Measurements from ENCODE around the gene CXCR3. TPM values are rescaled to one million over a fixed set of nuclear protein-coding genes. Genes with fewer than 3 reads are reported as not detected.
"Not testable (repeated sequence)": the region's sequence is repeated elsewhere in the genome, so short reads cannot be mapped to it uniquely, and the experiment has no call there.

Gene CXCR3
- total RNA-seq, 2 donors from 2014 or later, result 2.1 to 3.9 TPM

DNA sequence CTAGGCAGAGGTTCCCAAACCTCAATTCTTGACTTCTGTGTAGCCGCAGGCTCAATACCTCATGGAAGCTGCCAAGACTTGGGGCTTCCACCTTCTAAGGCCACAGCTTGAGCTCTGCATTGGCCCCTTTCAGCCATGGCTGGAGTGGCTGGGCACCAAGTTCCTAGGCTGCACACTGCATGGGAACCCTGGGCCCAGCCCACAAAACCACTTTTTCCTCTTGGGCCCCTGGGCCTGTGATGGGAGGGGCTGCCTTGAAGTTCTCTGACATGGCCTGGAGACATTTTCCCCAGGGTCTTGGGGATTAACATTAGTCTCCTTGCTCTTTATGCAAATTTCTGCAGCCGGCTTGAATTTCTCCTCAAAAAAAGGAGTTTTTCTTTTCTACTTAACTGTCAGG lies 35.0 kb upstream of the CXCR3 start:
- TF ChIP-seq, protein P1, sequence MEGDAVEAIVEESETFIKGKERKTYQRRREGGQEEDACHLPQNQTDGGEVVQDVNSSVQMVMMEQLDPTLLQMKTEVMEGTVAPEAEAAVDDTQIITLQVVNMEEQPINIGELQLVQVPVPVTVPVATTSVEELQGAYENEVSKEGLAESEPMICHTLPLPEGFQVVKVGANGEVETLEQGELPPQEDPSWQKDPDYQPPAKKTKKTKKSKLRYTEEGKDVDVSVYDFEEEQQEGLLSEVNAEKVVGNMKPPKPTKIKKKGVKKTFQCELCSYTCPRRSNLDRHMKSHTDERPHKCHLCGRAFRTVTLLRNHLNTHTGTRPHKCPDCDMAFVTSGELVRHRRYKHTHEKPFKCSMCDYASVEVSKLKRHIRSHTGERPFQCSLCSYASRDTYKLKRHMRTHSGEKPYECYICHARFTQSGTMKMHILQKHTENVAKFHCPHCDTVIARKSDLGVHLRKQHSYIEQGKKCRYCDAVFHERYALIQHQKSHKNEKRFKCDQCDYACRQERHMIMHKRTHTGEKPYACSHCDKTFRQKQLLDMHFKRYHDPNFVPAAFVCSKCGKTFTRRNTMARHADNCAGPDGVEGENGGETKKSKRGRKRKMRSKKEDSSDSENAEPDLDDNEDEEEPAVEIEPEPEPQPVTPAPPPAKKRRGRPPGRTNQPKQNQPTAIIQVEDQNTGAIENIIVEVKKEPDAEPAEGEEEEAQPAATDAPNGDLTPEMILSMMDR (IDR thresholded peaks at IDR 0.05), result no peak
- H3K27me3 ChIP-seq, result no peaks in the 10 kb centered on the region
- H3K4me1 ChIP-seq, result no peaks in the 10 kb centered on the region
- intact Hi-C loops (cut with DNase I), result loop anchor here (5.0 kb wide), 2 partner anchors 36 to 221 kb away; partner anchors contain the start of gene CXCR3
- no peak overlapping the region for H3K4me3 ChIP-seq
- H3K27ac ChIP-seq, result no peak overlapping the region
- no peak for DNase-seq
- H3K36me3 ChIP-seq, result no peaks in the 10 kb centered on the region
- no peak overlapping the region for H3K9ac ChIP-seq (ENCODE audit: low read depth in 2 of 2, low read length in 2 of 2)
- H3K9me3 ChIP-seq, result no peaks in the 10 kb centered on the region

GRCh38 chrX:71652405-71652804 lies 34.1 kb upstream of the CXCR3 start:
- TF ChIP-seq, protein P1 (IDR thresholded peaks at IDR 0.05), result peak; percentile 61
- H3K9me3 ChIP-seq, result no peaks in the 10 kb centered on the region
- no peak overlapping the region for H3K9ac ChIP-seq (ENCODE audit: low read depth in 2 of 2, low read length in 2 of 2)
- H3K27ac ChIP-seq, result no peak overlapping the region
- DNase-seq, result peak; percentile 65
- H3K4me3 ChIP-seq, result no peak overlapping the region
- H3K4me1 ChIP-seq, result no peaks in the 10 kb centered on the region
- intact Hi-C loops (cut with DNase I), result loop anchor here (5.0 kb wide), 2 partner anchors 35 to 220 kb away; partner anchors contain the start of gene CXCR3
- H3K36me3 ChIP-seq, result no peaks in the 10 kb centered on the region
- no peaks in the 10 kb centered on the region for H3K27me3 ChIP-seq

DNA sequence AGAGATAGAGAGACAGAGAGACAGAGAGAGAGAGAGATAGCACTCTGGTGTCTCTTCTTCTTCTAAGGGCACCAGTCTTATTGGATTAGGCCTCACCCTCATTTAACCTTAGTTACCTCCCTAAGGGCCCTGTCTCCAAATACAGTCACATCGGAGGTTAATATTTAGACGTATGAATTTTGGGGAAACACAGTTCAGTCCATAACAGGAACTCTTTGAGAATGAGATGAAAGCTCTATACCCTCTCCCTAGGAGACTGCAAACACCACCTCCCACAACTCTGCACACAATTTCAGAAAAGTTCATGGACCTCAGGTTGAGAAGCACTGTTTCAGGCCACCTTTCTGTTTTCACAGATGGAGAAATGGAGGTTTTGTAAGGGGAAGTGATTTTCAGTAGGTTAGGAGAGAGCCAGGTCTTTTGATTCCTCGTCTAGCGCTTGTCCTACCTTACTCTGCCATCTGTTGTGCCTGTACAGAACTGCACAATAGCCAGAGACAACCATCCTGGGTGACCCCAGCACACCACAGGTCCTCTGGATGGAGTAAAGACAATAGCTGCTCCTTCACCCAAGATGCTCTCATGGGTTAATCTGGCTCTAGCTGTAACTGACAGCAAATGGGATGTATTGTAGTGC lies 32.1 kb upstream of the CXCR3 start:
- peak; percentile 41 for DNase-seq
- Histone ChIP-seq H3K27ac (no peak overlapping the region), H3K4me1 (no peaks in the 10 kb centered on the region), H3K9me3 (no peaks in the 10 kb centered on the region), H3K27me3 (no peaks in the 10 kb centered on the region), H3K36me3 (no peaks in the 10 kb centered on the region), H3K4me3 (no peak overlapping the region), H3K9ac (ENCODE audit: low read depth in 2 of 2, low read length in 2 of 2) (no peak overlapping the region)
- intact Hi-C loops (cut with DNase I), result loop anchor here (5.0 kb wide), 2 partner anchors 33 to 218 kb away; partner anchors contain the start of gene CXCR3
- TF ChIP-seq, protein P1 (IDR thresholded peaks at IDR 0.05), result no peak

GRCh38 chrX:71644406-71644805 lies 26.1 kb upstream of the CXCR3 start:
- H3K4me3 ChIP-seq; intact Hi-C loops (cut with DNase I); H3K9me3 ChIP-seq; DNase-seq; H3K27me3 ChIP-seq; H3K9ac ChIP-seq (ENCODE audit: low read depth in 2 of 2, low read length in 2 of 2); H3K27ac ChIP-seq; H3K4me1 ChIP-seq; H3K36me3 ChIP-seq: not testable (repeated sequence)

- Histone ChIP-seq H3K9ac (ENCODE audit: low read depth in 2 of 2, low read length in 2 of 2) (no peak overlapping the region), H3K4me3 (no peak overlapping the region), H3K4me1 (no peaks in the 10 kb centered on the region), H3K27ac (no peak overlapping the region), H3K27me3 (no peaks in the 10 kb centered on the region), H3K36me3 (no peaks in the 10 kb centered on the region), H3K9me3 (no peaks in the 10 kb centered on the region)
- intact Hi-C loops (cut with DNase I), result no loop called here
- DNase-seq, result no peak
- TF ChIP-seq, protein P1 (IDR thresholded peaks at IDR 0.05), result no peak
Measured at GRCh38 chrX:71640002-71640401, 21.7 kb upstream of the CXCR3 start.

DNA sequence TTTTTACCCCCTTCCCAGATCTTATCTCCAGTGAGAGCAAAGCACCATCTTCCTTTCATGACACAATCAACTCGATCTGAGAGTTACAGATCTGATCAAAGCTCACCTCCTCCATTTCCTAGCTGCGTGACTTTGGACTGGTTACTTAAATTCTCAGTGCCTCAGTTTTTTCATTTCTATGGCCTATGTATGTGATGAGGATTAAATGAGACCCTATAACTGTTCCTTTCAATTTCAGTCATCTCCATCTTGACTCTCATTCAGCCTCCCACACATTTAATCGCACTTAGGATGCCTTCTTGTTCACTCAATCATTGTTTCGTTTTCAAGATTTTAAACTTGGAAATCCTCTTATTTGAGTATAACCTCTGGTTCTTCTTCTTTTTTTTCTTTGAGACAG lies 20.1 kb upstream of the CXCR3 start:
- no peaks in the 10 kb centered on the region for H3K36me3 ChIP-seq
- H3K27me3 ChIP-seq, result no peaks in the 10 kb centered on the region
- no peak overlapping the region for H3K9ac ChIP-seq (ENCODE audit: low read depth in 2 of 2, low read length in 2 of 2)
- no peaks in the 10 kb centered on the region for H3K4me1 ChIP-seq
- H3K27ac ChIP-seq, result no peak overlapping the region
- DNase-seq, result no peak
- no peak overlapping the region for H3K4me3 ChIP-seq
- H3K9me3 ChIP-seq, result no peaks in the 10 kb centered on the region
- TF ChIP-seq, protein P1 (IDR thresholded peaks at IDR 0.05), result no peak
- intact Hi-C loops (cut with DNase I), result no loop called here
